Amniotic stem cell (primary cell): ENCODE results near the gene CRYGC.
"Not testable (repeated sequence)": the region's sequence is repeated elsewhere in the genome, so short reads cannot be mapped to it uniquely, and the experiment has no call there.

Experiments
- DNase-seq: peaks from one replicate; lab custom pipeline; 2025; lab: John Stamatoyannopoulos, UW

Gene CRYGC

DNA sequence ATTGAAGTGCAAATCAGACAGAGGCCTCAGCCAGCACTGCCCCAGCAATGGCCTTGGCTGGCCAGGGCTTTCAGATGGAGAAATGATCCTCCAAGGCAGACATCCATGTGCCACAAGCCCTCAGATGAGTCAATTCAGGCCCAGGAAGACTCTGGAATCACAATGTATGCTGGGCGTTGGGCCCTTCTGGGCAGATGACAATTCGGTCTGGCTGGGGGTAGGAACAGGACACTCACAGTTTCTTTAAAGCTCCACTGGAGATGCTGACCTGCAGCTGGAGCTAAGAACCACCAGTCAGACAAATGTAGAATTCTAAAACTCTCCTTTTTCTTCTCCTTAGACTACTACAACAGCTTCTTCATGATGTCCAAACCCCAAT lies 7.1 kb upstream of the CRYGC start:
- no peak for DNase-seq

DNA sequence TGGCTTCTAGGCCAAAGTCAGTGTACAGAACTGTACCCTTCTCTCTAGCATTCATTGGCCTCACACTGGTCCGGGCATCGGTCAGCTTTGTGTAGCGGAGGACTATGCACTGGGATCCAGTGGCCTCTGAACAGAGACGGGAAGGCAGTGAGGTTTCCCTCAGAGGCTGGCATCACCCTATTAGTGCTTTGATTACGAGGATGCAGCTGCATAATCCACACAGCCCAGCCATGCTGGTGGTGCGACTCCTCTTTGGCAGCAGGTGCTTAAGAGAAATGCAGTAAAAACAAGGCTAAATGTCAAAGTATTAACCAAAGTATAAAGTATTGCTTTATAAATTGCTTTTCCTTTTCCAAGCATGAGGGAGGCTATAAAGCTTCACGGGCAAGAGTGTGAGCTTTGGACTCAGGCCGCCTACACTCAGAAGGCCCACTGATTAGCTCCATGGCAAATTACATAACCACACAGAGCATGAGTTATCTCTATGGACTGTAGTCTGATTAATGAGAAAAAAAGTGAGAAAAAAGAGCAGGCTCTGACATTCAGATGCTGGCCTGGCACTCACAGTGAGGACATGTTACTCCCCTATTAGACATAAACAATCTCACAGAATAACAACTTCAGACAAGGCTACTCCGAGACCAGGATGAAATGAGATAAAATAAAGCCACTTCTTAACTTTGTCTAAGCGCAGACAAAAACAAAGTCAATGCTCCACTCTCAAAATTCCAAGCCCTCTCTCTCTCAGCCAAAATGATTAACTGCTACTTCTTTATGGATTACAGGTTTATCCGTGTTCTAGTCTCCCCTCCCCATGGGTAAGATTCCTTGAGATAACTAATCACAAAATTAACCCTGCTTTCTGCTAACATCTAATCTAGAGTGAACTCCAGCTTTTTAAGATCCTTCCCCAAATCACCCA lies 6.4 kb upstream of the CRYGC start:
- no peak for DNase-seq

DNA sequence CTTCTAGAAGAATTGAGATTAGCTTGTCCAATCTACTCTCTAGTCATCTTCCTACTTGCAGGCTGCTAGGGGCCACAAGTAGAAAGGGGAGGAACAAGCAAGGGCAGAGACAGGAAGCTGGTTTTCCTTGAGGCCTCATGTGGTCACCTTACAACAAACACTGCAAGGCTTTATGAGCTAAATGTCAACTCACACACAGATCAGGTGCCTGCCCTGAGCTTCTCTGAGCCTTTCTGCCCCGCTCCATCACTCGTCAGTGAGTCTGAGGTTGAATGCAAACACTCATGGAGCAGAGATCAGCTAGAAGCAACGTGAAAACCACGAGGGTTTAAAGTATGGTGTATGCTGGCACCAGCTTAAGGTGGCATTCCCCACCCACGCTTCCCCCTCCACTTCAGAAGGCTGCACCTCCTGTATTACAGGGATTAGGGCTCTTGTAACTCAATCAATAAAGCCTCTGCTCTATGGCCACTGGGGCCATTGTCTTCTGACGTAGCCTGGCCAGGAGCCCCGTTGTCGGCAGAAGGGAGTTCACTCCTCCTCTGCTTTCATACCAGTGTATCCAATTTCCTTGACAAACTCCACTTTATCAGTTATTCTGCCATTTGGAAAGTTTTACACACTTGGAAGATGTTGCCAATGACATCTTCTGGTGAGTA lies 5.4 kb upstream of the CRYGC start:
- DNase-seq: no peak

DNA sequence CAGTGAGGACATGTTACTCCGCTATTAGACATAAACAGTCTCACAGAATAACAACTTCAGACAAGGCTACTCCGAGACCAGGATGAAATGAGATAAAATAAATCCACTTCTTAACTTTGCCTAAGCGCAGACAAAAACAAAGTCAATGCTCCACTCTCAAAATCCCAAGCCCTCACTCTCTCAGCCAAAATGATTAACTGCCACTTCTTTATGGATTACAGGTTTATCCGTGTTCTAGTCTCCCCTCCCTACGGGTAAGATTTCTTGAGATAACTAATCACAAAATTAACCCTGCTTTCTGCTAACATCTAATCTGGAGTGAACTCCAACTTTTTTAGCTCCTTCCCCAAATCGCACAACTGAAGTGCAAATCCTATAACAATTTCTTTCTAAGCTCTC lies 1.1 kb upstream of the CRYGC start:
- no peak for DNase-seq

DNA sequence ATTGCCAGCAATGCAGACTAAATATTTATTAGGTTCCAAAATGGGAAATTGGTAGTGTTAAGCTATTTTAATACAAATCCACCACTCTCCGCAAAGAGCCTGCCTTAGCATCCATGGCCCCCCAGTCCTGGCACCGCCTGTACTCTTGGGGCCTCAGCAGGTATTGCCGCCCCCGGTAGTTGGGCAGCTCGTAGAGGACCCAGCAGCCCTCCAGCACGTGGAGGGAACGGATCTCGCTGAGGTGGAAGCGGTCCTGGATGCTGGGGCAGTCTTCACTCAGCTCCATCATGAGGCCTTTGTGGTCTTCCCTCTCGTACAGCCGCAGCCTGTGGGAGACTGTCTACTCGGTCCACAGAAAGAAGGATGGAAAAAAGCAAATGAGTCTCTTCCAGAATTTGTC lies 1.5 kb downstream of the CRYGC start:
- no peak for DNase-seq

DNA sequence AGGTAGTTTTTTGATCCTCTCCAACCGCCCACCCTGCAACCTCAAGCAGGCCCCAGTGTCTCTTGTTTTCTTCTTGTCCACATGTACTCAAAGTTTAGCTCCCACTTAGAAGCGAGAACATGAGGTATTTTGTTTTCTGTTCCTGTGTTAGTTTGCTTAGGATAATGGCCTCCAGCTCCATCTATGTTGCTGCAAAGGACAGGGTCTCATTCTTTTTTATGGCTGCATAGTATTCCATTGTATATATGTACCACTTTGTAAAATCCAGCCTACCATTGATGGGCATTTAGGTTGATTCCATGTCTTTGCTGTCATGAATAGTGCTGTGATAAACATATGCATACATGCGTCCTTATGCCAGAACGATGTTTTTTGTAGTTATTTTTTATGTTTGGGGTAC lies 2.5 kb downstream of the CRYGC start:
- DNase-seq: no peak

DNA sequence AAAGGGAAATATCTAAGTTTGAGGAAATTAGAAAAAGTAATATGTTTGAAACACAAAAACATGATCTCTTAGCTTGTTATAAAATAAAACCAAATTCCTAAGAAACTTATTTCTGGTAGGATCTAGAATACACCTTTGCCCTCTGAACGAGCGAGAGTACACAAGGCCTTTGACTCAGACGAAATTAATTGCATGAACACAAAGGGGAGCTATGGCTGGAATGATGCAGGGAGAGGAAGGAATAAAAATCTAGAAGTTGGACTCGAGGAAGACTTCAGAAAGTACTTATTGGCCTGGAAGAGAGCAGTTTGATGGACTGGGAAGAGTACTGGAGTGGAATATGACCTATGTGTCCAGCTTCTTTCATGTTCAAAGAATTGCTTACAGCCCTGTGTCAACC lies 4.4 kb downstream of the CRYGC start:
- no peak for DNase-seq

DNA sequence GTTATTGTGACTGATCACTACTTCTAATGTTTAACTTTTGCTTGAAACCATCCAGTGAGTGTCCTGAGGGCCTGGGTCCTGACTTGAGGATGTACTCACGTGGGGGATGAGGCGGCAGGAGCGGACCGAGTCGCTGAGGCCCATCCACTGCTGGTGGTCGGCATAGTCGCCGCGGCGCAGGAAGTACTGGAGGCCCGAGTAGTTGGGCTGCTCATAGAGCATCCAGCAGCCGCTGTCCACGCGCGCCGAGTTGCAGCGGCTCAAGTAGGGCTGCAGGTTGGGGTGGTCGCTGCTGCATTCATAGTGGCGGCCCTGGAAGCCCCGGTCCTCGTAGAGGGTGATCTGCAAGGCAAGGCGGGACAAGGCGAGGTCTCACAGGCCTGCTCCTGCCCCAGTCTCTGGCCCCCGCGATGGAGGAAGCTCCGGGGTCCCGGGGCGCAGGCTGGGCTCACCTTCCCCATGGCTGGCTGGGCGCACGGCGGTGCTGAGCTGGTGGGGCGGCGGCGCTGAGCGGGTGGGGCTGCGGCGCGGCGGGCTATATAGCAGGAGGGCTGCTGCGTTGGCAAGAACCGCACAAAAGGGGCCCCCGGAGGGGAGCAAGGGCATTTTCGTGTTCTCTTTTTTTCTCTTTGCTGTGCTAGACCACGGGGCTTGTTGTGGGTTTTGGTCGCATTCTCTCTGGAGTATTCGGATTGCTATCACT lies 5.5 kb downstream of the CRYGC start, which contains the start of gene CRYGD:
Gene CRYGD (minus strand): TSS at position 512 of the 703 bp plus-strand sequence. CDS start 51 bp downstream, at position 461.
- not testable (repeated sequence) for DNase-seq

DNA sequence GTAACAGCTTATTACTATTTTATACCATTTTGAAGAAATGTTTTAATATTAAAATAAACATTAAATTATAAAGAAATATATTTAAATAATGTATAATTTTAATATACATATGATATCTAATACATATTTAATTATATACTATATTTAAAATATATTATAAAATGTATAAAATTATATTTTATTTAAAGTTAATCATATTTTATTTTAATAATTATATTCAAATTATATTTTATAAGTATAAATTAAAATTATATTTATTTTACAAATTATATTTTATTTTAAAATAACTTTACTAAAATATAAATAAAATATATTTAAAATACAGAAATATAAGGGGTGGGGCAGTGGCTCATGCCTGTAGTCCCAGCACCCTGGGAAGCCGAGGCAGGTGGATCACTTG lies 7.4 kb downstream of the CRYGC start:
- no peak for DNase-seq

DNA sequence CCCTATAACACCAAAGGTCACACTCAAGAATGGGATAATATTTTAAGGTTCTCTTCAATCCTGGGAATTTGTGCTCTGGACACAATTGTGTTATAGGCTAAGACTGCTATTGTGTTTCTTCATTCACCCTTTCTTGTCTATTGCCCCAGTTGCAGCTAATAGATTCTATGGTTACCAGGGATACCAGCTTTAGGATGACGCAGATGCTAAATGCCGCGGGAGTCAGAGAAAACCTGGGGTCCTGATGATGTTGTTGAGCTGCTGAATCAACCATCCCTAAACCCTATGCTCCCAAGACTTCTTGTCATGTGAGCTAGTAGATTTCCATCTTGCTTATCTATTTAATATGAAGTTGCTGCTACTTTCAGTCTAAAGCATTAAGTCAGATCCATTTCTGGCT lies 10.7 kb downstream of the CRYGC start:
- no peak for DNase-seq

DNA sequence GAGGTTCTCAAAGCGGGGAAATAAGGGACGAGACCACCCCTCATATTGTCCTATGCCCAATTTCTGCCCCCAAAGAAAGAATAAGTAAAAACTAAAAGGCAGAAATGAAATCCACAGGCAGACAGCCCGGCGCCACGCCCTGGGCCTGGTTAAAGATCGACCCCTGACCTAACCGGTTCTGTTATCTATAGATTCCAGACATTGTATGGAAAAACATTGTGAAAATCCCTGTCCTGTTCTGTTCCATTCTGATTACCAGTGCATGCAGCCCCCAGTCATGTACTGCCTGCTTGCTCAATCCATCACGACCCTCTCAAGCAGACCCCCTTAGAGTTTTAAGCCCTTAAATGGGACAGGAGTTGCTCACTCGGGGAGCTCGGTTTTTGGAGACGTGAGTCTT lies 12.2 kb downstream of the CRYGC start:
- DNase-seq: not testable (repeated sequence)

DNA sequence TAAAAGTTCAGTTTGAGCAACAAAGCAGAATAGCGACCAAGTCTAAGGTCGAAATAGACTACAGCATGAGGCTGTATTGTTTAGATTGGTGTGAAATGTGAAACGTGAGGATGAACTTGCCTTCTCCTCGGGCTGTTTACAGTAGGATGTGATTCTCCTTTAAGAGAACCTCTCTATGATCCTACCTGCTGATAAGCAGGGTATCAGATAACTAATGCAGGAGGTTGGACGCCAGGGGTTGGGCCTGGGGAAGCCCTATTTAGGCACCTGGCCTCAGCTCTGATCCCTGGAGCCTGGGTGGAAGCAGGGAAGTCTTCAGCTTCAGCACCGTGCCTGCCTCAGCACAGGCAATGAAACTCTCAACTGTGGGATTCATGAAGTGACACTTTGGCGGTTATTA lies 16.7 kb downstream of the CRYGC start:
- no peak for DNase-seq

DNA sequence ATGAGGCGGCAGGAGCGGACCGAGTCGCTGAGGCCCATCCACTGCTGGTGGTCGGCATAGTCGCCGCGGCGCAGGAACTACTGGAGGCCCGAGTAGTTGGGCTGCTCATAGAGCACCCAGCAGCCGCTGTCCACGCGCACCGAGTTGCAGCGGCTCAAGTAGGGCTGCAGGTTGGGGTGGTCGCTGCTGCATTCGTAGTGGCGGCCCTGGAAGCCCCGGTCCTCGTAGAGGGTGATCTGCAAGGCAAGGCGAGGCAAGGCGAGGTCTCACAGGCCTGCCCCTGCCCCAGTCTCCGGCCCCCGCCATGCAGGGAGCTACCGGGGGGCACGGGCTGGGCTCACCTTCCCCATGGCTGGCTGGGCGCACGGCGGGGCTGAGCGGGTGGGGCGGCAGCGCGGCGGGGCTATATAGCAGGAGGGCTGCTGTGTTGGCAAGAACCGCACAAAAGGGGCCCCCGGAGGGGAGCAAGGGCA lies 17.3 kb downstream of the CRYGC start:
- DNase-seq: not testable (repeated sequence)

DNA sequence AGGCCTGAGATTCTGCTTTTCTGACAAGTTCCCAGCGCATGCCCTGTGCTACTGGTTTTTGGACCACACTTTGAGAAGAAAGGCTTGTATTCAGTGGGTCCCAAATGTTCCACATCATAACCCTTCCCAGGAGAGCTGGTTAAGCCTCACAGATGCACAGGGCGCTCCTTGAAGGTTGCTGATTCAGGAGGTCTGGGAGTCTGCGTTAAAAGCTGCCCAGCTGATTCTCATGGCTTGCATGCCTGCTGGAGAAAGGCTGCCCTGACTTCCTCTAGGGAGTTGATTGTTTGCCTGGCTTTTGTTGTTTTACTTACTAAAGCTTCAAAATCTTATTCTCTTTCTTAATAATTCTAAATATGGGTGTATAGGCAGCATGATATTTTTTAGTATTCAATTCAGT lies 26.0 kb downstream of the CRYGC start:
- DNase-seq: no peak

DNA sequence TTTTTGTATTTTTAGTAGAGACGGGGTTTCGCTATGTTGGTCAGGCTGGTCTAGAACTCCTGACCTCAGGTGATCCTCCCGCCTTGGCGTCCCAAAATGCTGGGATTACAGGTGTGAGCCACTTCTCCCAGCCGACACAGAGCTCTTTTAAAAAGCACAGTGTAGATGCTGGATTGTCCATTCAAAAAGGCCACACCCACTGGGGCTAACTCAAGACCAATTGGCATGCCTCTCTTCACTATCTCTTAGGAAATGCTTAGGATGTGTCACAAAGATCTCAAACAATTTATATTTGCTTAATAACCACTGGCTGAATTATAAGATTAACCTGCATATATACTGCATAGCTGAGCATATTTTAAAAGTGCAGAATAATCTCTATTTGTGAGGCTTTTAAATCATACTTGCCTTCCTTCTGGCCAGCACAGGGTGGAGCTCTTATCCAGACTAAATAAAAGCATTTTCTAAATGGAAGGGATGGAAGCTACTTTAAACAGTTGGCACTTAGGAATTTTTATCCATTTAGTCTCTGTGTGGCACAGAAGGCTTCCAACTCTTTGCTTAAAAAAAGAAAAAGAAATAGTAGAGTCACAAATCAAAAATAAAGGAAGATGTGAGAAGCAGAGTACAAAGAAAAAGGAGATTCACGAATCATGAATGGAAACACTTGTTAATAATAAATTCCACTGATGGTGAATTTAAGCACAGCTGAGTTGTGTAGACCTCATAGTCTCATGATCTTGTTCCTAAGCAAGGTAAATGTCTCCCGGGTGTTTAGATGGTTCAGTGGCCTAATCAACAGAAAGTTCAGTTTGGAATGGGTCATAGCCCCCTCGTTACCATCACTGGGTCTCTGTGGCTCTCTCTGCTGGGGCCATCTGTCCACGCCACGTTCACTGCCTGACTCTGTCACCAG lies 27.7 kb downstream of the CRYGC start:
- DNase-seq: no peak

DNA sequence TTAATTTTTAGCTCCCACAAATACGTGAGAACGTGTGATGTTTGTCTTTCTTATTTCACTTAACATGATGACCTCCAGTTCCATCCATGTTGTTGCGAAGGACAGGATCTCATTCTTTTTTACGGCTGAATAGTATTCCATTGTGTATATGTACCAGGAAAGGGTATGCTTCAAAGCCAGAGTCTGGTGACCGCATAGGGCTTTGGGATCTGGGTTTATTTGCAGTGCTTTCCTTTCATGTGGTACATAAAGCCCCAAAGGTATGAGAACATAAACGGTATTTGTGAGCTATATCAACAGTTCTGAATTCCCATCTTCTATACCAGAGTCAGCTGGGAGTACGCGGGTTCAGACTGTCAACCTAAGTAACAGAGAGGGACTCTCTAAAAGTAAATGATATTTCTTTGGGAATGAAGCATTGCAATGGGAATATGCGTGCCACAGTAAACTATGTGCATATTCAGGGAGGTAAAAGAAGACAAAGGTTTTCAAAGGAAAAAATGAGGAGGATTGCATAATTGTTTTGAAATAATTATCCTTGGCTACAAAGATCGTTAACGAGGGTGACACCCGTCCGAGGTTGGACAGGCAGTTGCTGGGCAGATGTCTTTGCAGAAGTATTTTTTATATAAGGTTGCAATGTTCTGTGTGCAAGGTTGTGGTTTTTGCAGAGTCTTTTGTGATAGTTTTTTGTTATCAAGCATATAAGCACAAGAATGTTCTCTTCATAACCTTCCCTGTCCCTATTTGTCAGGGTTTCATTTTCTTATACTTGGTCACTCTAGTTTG lies 29.8 kb downstream of the CRYGC start:
- no peak for DNase-seq

DNA sequence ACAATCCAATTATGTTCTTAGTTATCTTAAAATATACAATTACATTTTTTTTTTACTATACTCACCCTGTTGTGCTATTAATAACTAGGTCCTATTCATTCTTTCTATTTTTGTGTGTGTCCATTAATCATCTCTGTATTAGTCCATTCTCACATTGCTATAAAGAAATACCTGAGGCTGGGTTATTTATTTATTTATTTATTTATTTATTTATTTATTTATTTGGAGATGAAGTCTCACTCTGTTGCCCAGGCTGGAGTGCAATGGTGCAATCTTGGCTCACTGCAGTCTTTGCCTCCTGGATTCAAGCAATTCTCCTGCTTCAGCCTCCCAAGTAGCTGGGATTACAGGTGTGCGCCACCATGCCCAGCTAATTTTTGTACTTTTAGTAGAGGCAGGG lies 30.9 kb downstream of the CRYGC start:
- DNase-seq: not testable (repeated sequence)

DNA sequence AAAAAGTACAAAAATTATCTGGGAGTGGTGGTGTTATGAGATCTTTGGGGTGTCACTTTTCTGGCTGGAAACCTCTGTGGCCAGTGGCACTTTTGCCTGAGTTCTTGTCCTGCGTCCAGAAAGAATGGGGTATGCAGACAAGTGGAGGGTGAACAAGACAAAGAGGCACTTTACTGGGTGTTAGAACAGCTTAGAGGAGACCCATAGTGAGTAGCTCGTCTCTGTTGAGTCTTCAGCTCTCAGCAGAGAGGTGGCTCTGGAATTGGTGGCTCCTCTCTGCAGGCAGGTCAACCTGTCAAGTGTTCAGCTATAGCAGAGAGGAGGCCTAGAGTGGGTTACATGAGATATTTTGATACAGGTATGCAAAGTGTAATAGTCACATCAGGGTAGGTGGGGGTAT lies 31.4 kb downstream of the CRYGC start:
- no peak for DNase-seq

DNA sequence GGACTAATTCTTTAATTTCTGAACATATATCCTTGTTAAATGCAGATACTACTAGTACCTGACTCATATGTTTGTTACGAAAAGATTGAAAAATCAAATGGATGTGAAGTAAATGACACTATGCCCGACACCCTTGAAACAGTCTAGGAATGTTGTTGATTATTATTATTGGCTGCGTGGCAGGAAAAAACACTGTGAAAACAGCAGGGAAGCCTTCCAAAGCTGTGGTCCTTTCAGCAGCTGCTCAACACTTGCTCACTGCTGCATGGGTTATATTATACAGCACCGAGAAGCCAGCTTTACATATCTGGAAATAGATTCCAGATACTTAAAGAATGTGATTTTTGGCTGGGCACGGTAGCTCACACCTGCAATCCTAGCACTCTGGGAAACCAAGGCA lies 31.8 kb downstream of the CRYGC start:
- no peak for DNase-seq

DNA sequence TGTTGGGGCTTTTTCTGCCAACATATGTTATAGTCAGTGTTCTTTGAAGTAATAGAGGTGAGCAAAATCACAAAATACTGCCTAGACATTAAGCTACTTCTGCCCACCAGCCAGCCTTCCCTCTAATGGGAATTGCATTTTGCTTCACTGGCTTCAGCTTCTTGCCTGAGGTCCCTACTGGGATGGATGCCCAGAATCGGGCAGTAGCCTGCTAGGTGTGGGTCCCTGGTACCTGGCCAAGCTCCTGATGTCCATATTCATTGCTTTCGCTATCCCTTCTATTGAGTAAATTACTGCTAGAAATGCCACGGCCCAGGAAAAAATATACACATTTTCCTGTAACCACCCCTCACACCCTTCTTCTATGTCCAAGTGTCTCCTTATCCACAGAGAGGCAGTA lies 32.3 kb downstream of the CRYGC start:
- no peak for DNase-seq

DNA sequence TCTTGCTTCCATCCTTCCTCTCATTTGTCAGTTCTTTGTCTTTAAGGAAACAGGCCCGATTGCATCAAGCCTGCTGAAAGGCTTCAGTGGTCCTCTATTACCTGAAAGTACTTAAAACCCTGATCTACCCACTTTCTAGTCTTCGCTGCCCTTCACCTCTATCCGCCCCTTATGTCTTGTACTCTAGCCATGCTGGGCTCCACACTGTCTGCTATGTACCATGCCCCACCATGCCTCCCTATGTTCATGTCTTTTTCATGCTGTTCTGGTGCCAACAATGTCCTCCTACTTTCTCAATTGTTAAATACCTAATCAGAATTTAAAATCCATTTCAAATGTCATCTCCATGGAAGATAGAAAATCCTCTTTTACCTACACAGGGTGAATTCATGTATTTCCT lies 33.5 kb downstream of the CRYGC start:
- no peak for DNase-seq
